Type B pancreatic cell (in vitro differentiated cells): ENCODE measurements around the gene DPY19L2. TPM values are rescaled to one million over a fixed set of nuclear protein-coding genes. Genes with fewer than 3 reads are reported as not detected.
"Not testable (repeated sequence)": the region's sequence is repeated elsewhere in the genome, so short reads cannot be mapped to it uniquely, and the experiment has no call there.

Experiments
- DNase-seq: peaks from one replicate; pipeline ENCODE4 v3.0.0; 2021; ENCODE audit warnings: mixed read lengths; ENCODE audit not compliant: unreplicated experiment; ENCODE audit errors: extremely low spot score
- H3K27ac Mint-ChIP-seq: 2 replicates; pipeline ENCODE4 v1.8.0; 2021; ENCODE audit warnings: mild to moderate bottlenecking, mixed read lengths
- H3K27me3 Mint-ChIP-seq: 2 replicates; pipeline ENCODE4 v1.8.0; 2021; ENCODE audit warnings: mixed read lengths
- H3K36me3 Mint-ChIP-seq: 2 replicates; pipeline ENCODE4 v1.8.0; 2021; ENCODE audit warnings: mixed read lengths
- H3K4me1 Mint-ChIP-seq: one replicate; pipeline ENCODE4 v1.8.0; 2021; ENCODE audit warnings: mixed read lengths; ENCODE audit not compliant: unreplicated experiment
- H3K4me3 Mint-ChIP-seq: 2 replicates; pipeline ENCODE4 v1.8.0; 2021; ENCODE audit warnings: mild to moderate bottlenecking, mixed read lengths
- H3K9me3 Mint-ChIP-seq: 2 replicates; pipeline ENCODE4 v1.8.0; 2021; ENCODE audit warnings: mixed read lengths
- CTCF ChIP-seq: fragments of 200-600 bp; sonication (generic); conservative IDR thresholded peaks from 2 replicates; pipeline ENCODE4 v1.5.0; 2021; ENCODE audit warnings: antibody characterized with exemption, mild to moderate bottlenecking
- long read RNA-seq: library from polyadenylated mRNA; unstranded; transcript quantifications from one replicate; pipeline ENCODE4 v2.0.0, GENCODE V29; 2020
- total RNA-seq: library from RNA; stranded (reverse); gene quantifications from 2 replicates; pipeline ENCODE4 v1.2.1, GENCODE V29; 2021; ENCODE audit warnings: low replicate concordance

Gene DPY19L2
- 9.3 and 25.0 TPM in 2 replicates for total RNA-seq
- long read RNA-seq, partial matches to known transcripts = 4 of 8 reads
- long read RNA-seq, other reads (novel, unspliced or antisense) = 4 of 8 reads

GRCh38 chr12:63668028-63668799 is at the start of gene DPY19L2:
DPY19L2 (minus strand) TSS chr12:63668493; CDS start chr12:63668393, 100 bp downstream.
- Mint-ChIP-seq H3K27me3 (peaks cover 32% of the 10 kb centered on the region), H3K27ac (peak within 1 kb of the TSS; percentile 50)
- TF ChIP-seq CTCF = no peak

GRCh38 chr12:63716891-63717290 is 48.6 kb upstream of the DPY19L2 start:
- H3K36me3 Mint-ChIP-seq, H3K27me3 Mint-ChIP-seq, H3K27ac Mint-ChIP-seq, DNase-seq, H3K4me3 Mint-ChIP-seq, H3K9me3 Mint-ChIP-seq: not testable (repeated sequence)
- H3K4me1 Mint-ChIP-seq = peaks cover 12% of the 10 kb centered on the region

More at GRCh38 chr12:63668028-63668799, at the start of gene DPY19L2:
- H3K36me3 Mint-ChIP-seq = no peaks in the 10 kb centered on the region
- peak within 1 kb of the TSS; percentile 88 for H3K4me3 Mint-ChIP-seq
- no peaks in the 10 kb centered on the region for H3K9me3 Mint-ChIP-seq
- H3K4me1 Mint-ChIP-seq = peaks cover 18% of the 10 kb centered on the region
- peak; percentile 85 for DNase-seq

GRCh38 chr12:63715107-63715625 is 46.9 kb upstream of the DPY19L2 start:
- H3K27me3 Mint-ChIP-seq, H3K27ac Mint-ChIP-seq, H3K4me3 Mint-ChIP-seq, H3K36me3 Mint-ChIP-seq, H3K9me3 Mint-ChIP-seq, DNase-seq: not testable (repeated sequence)
- peaks cover 12% of the 10 kb centered on the region for H3K4me1 Mint-ChIP-seq

- H3K4me3 Mint-ChIP-seq, H3K36me3 Mint-ChIP-seq, H3K27ac Mint-ChIP-seq: not testable (repeated sequence)
Measured at GRCh38 chr12:63714409-63714808, 46.1 kb upstream of the DPY19L2 start.

GRCh38 chr12:63713681-63714075 is 45.4 kb upstream of the DPY19L2 start:
- H3K27ac Mint-ChIP-seq, H3K27me3 Mint-ChIP-seq, H3K9me3 Mint-ChIP-seq, H3K36me3 Mint-ChIP-seq, H3K4me3 Mint-ChIP-seq, DNase-seq: not testable (repeated sequence)
- H3K4me1 Mint-ChIP-seq = peaks cover 12% of the 10 kb centered on the region

More at GRCh38 chr12:63714409-63714808, 46.1 kb upstream of the DPY19L2 start:
- H3K9me3 Mint-ChIP-seq, H3K27me3 Mint-ChIP-seq, DNase-seq: not testable (repeated sequence)
- H3K4me1 Mint-ChIP-seq = peaks cover 12% of the 10 kb centered on the region

- not testable (repeated sequence) for H3K9me3 Mint-ChIP-seq, H3K36me3 Mint-ChIP-seq, H3K27ac Mint-ChIP-seq, H3K27me3 Mint-ChIP-seq, H3K4me3 Mint-ChIP-seq, DNase-seq
- peaks cover 12% of the 10 kb centered on the region for H3K4me1 Mint-ChIP-seq
Measured at GRCh38 chr12:63712979-63713680, 44.8 kb upstream of the DPY19L2 start.

GRCh38 chr12:63712376-63712974 is 44.2 kb upstream of the DPY19L2 start:
- H3K27me3 Mint-ChIP-seq, DNase-seq, H3K27ac Mint-ChIP-seq, H3K4me3 Mint-ChIP-seq, H3K9me3 Mint-ChIP-seq, H3K36me3 Mint-ChIP-seq: not testable (repeated sequence)
- H3K4me1 Mint-ChIP-seq = peaks cover 12% of the 10 kb centered on the region

GRCh38 chr12:63711339-63711738 is 43.0 kb upstream of the DPY19L2 start:
- H3K27me3 Mint-ChIP-seq, H3K36me3 Mint-ChIP-seq, DNase-seq, H3K4me3 Mint-ChIP-seq, H3K9me3 Mint-ChIP-seq, H3K27ac Mint-ChIP-seq: not testable (repeated sequence)
- peaks cover 12% of the 10 kb centered on the region for H3K4me1 Mint-ChIP-seq
